Neuronal stem cell (in vitro differentiated cells): ENCODE measurements around the gene MITF.

Experiments used
- DNase-seq: peaks from one replicate; pipeline ENCODE4 v3.0.0-alpha.2; 2013; ENCODE audit warnings: low spot score
- H2AFZ ChIP-seq: one replicate; pipeline ENCODE4 v1.6.1; 2013; ENCODE audit warnings: mild to moderate bottlenecking, low read length, inconsistent platforms
- H2AK5ac ChIP-seq: 2 replicates; pipeline ENCODE4 v1.6.1; 2013; ENCODE audit warnings: low read depth, mild to moderate bottlenecking, inconsistent platforms, low read length, moderate library complexity, mixed read lengths
- H2BK120ac ChIP-seq: 2 replicates; pipeline ENCODE4 v1.6.1; 2013; ENCODE audit warnings: low read depth, mild to moderate bottlenecking, inconsistent platforms, low read length, moderate library complexity, mixed read lengths
- H2BK12ac ChIP-seq: one replicate; pipeline ENCODE4 v1.6.1; 2013; ENCODE audit warnings: low read length, inconsistent platforms
- H2BK15ac ChIP-seq: 2 replicates; pipeline ENCODE4 v1.6.1; 2013; ENCODE audit warnings: mild to moderate bottlenecking, low read length, inconsistent platforms, mixed read lengths
- H2BK5ac ChIP-seq: one replicate; pipeline ENCODE4 v1.6.1; 2013; ENCODE audit warnings: inconsistent platforms, mild to moderate bottlenecking, low read length, moderate library complexity
- H3K14ac ChIP-seq: one replicate; pipeline ENCODE4 v1.6.1; 2013; ENCODE audit warnings: low read length, inconsistent platforms
- H3K18ac ChIP-seq: 2 replicates; pipeline ENCODE4 v1.6.1; 2013; ENCODE audit warnings: low read length, inconsistent platforms
- H3K23ac ChIP-seq: 2 replicates; pipeline ENCODE4 v1.6.1; 2013; ENCODE audit warnings: low read depth, mild to moderate bottlenecking, mixed read lengths, low read length, inconsistent platforms; ENCODE audit not compliant: poor library complexity
- H3K27ac ChIP-seq: replicated peaks from 3 replicates; pipeline ENCODE4 v1.5.1; 2013; ENCODE audit warnings: low read length, inconsistent platforms
- H3K27me3 ChIP-seq, 3 experiments: 2 replicates each; pipeline ENCODE4 v1.6.1; 2013; ENCODE audit warnings: low read length in 3 of 3, mild to moderate bottlenecking in 2 of 3, inconsistent platforms in 1 of 3, low read depth in 1 of 3, mixed read lengths in 1 of 3, moderate library complexity in 1 of 3; ENCODE audit not compliant: control insufficient read depth in 3 of 3, insufficient read depth in 3 of 3
- H3K36me3 ChIP-seq, 2 donors: replicated peaks in 1 of 2; 2 replicates each; pipeline ENCODE4 v1.6.1; 2013; ENCODE audit warnings: low read length in 2 of 2; ENCODE audit not compliant: control insufficient read depth in 2 of 2, insufficient read depth in 2 of 2
- H3K4ac ChIP-seq: 2 replicates; pipeline ENCODE4 v1.6.1; 2013; ENCODE audit warnings: inconsistent platforms, mild to moderate bottlenecking, low read length, moderate library complexity
- H3K4me1 ChIP-seq, 2 donors: 1 replicate in 1 of 2; 2 replicates in 1 of 2; pipeline ENCODE4 v1.6.1; 2013; ENCODE audit warnings: low read length in 2 of 2, low read depth in 1 of 2; ENCODE audit not compliant: control insufficient read depth in 2 of 2, insufficient read depth in 1 of 2
- H3K4me2 ChIP-seq: one replicate; pipeline ENCODE4 v1.6.1; 2013; ENCODE audit warnings: mild to moderate bottlenecking, low read length, inconsistent platforms; ENCODE audit not compliant: insufficient read depth, poor library complexity, severe bottlenecking
- H3K4me3 ChIP-seq, 2 donors: 2 replicates each; pipeline ENCODE4 v1.5.1; 2013; ENCODE audit warnings: low read length in 2 of 2, mild to moderate bottlenecking in 2 of 2, inconsistent platforms in 1 of 2, moderate library complexity in 1 of 2
- H3K79me1 ChIP-seq: one replicate; pipeline ENCODE4 v1.6.1; 2013; ENCODE audit warnings: low read depth, mild to moderate bottlenecking, inconsistent platforms, low read length, moderate library complexity
- H3K9ac ChIP-seq: one replicate; pipeline ENCODE4 v1.6.1; 2013; ENCODE audit warnings: mild to moderate bottlenecking, low read depth, low read length, inconsistent platforms; ENCODE audit not compliant: poor library complexity
- H3K9me3 ChIP-seq, 2 donors: replicated peaks in 1 of 2; 2 replicates each; pipeline versions ENCODE3 to v1.6.1; 2013; ENCODE audit warnings: low read length in 2 of 2, mild to moderate bottlenecking in 2 of 2, inconsistent platforms in 1 of 2, low read depth in 1 of 2, mixed read lengths in 1 of 2, moderate library complexity in 1 of 2; ENCODE audit not compliant: control insufficient read depth in 2 of 2, insufficient read depth in 1 of 2
- H4K8ac ChIP-seq: one replicate; pipeline ENCODE4 v1.6.1; 2013; ENCODE audit warnings: low read depth, mild to moderate bottlenecking, inconsistent platforms, low read length, moderate library complexity
- H4K91ac ChIP-seq: one replicate; pipeline ENCODE4 v1.6.1; 2013; ENCODE audit warnings: low read length, low read depth, mild to moderate bottlenecking, inconsistent platforms; ENCODE audit not compliant: poor library complexity
- WGBS, 2 donors: extraction: QIAGEN DNeasy Blood & Tissue Kit; methylation state at CpG; one replicate each; pipeline ENCODE4 v1.1.7; 2013; ENCODE audit warnings: missing lambda C conversion rate in 2 of 2, mixed read lengths in 1 of 2; ENCODE audit not compliant: insufficient read length in 2 of 2, insufficient replicate concordance in 1 of 2; ENCODE audit errors: extremely low coverage in 2 of 2; 5-methylcytosine and 5-hydroxymethylcytosine counted together

MITF gene

GRCh38 chr3:69848113-69848512 lies 108.8 kb downstream of the MITF start:
- H3K4me2 ChIP-seq = no peak overlapping the region
- H3K4me3 ChIP-seq = no peak overlapping the region
- no peaks in the 10 kb centered on the region for H3K9me3 ChIP-seq
- no peak overlapping the region for H3K27ac ChIP-seq
- no peak overlapping the region for H3K14ac ChIP-seq
- no peak overlapping the region for H3K18ac ChIP-seq
- no peaks in the 10 kb centered on the region for H3K4me1 ChIP-seq
- H3K4ac ChIP-seq = no peak overlapping the region
- no peak for DNase-seq
- H3K79me1 ChIP-seq = no peaks in the 10 kb centered on the region
- H2BK5ac ChIP-seq = no peak overlapping the region
- H3K9ac ChIP-seq = no peak overlapping the region
- no peak overlapping the region for H2AK5ac ChIP-seq
- no peak overlapping the region for H2BK12ac ChIP-seq
- no peak overlapping the region for H2AFZ ChIP-seq
- H2BK120ac ChIP-seq = no peak overlapping the region
- no peaks in the 10 kb centered on the region for H3K36me3 ChIP-seq
- H3K27me3 ChIP-seq = no peaks in the 10 kb centered on the region
- H4K91ac ChIP-seq = no peak overlapping the region
- H3K23ac ChIP-seq = no peak overlapping the region
- WGBS, 2 donors = no CpG with 5 or more reads among the region's 3 CpGs
- H2BK15ac ChIP-seq = no peak overlapping the region
- H4K8ac ChIP-seq = no peak overlapping the region

- no peaks in the 10 kb centered on the region for H3K79me1 ChIP-seq
- H3K9ac ChIP-seq = no peak overlapping the region
Observed at GRCh38 chr3:69850849-69851248, 111.6 kb downstream of the MITF start.

GRCh38 chr3:69853027-69853426 lies 113.8 kb downstream of the MITF start:
- Histone ChIP-seq H3K36me3 (no peaks in the 10 kb centered on the region), H3K18ac (no peak overlapping the region)
- no peak for DNase-seq

More at GRCh38 chr3:69850849-69851248, 111.6 kb downstream of the MITF start:
- no peak overlapping the region for H2BK15ac ChIP-seq
- H3K27me3 ChIP-seq = no peaks in the 10 kb centered on the region
- no peak overlapping the region for H2BK12ac ChIP-seq
- H2BK5ac ChIP-seq = no peak overlapping the region
- H3K9me3 ChIP-seq = no peaks in the 10 kb centered on the region
- DNase-seq = no peak
- H3K4me2 ChIP-seq = no peak overlapping the region
- no peak overlapping the region for H3K4ac ChIP-seq
- H3K27ac ChIP-seq = no peak overlapping the region
- no peak overlapping the region for H2BK120ac ChIP-seq
- no peak overlapping the region for H3K18ac ChIP-seq
- peaks cover 0 to 2% of the 10 kb centered on the region in 2 donors for H3K4me1 ChIP-seq
- H2AK5ac ChIP-seq = no peak overlapping the region
- H4K91ac ChIP-seq = no peak overlapping the region
- H3K14ac ChIP-seq = no peak overlapping the region
- no peak overlapping the region for H2AFZ ChIP-seq
- H3K4me3 ChIP-seq = no peak overlapping the region
- H3K36me3 ChIP-seq = no peaks in the 10 kb centered on the region
- H4K8ac ChIP-seq = no peak overlapping the region
- H3K23ac ChIP-seq = no peak overlapping the region

GRCh38 chr3:69855436-69856162 lies 116.3 kb downstream of the MITF start:
- no peak overlapping the region for H4K91ac ChIP-seq
- H3K4ac ChIP-seq = no peak overlapping the region
- no peak overlapping the region for H4K8ac ChIP-seq
- no peaks in the 10 kb centered on the region for H3K27me3 ChIP-seq
- H3K4me2 ChIP-seq = no peak overlapping the region
- H3K14ac ChIP-seq = no peak overlapping the region
- no peak overlapping the region for H2BK15ac ChIP-seq
- no peaks in the 10 kb centered on the region for H3K9me3 ChIP-seq
- no CpG with 5 or more reads among the region's 5 CpGs for WGBS, 2 donors
- H3K4me1 ChIP-seq = peaks cover 0 to 4% of the 10 kb centered on the region in 2 donors
- H3K18ac ChIP-seq = no peak overlapping the region
- no peak overlapping the region for H3K4me3 ChIP-seq
- no peak overlapping the region for H3K9ac ChIP-seq
- H2BK120ac ChIP-seq = no peak overlapping the region
- H3K23ac ChIP-seq = no peak overlapping the region
- DNase-seq = no peak
- H2AK5ac ChIP-seq = no peak overlapping the region
- H3K36me3 ChIP-seq = no peaks in the 10 kb centered on the region
- no peak overlapping the region for H2AFZ ChIP-seq
- no peak overlapping the region for H2BK12ac ChIP-seq
- no peak overlapping the region for H2BK5ac ChIP-seq
- no peak overlapping the region for H3K27ac ChIP-seq
- H3K79me1 ChIP-seq = no peaks in the 10 kb centered on the region

More at GRCh38 chr3:69853027-69853426, 113.8 kb downstream of the MITF start:
- Histone ChIP-seq H2BK120ac (no peak overlapping the region), H3K4ac (no peak overlapping the region), H2AFZ (no peak overlapping the region), H3K9ac (no peak overlapping the region), H3K27ac (no peak overlapping the region), H3K14ac (no peak overlapping the region), H3K4me2 (no peak overlapping the region), H3K23ac (no peak overlapping the region), H3K27me3 (no peaks in the 10 kb centered on the region), H4K8ac (no peak overlapping the region), H3K4me1 (peaks cover 0 to 4% of the 10 kb centered on the region in 2 donors), H3K9me3 (no peaks in the 10 kb centered on the region), H3K4me3 (no peak overlapping the region), H4K91ac (no peak overlapping the region), H2BK15ac (no peak overlapping the region), H3K79me1 (no peaks in the 10 kb centered on the region), H2BK12ac (no peak overlapping the region), H2BK5ac (no peak overlapping the region), H2AK5ac (no peak overlapping the region)
- WGBS, 2 donors = no CpG with 5 or more reads among the region's 3 CpGs
